SKM-1 (cell line): ENCODE measurements around the gene IL31RA.

Experiments used
- DNase-seq: peaks from one replicate; lab custom pipeline; 2025; ENCODE audit not compliant: unreplicated experiment; lab: John Stamatoyannopoulos, UW

IL31RA gene

GRCh38 chr5:55858104-55858503 is 6.9 kb downstream of the IL31RA start:
- no peak for DNase-seq

- DNase-seq = no peak
Measured at GRCh38 chr5:55860288-55860687, 9.1 kb downstream of the IL31RA start.

- no peak for DNase-seq
Measured at GRCh38 chr5:55860709-55861108, 9.6 kb downstream of the IL31RA start.

GRCh38 chr5:55864606-55865541 is 13.7 kb downstream of the IL31RA start:
- DNase-seq = peak; percentile 77

GRCh38 chr5:55865831-55866230 is 14.7 kb downstream of the IL31RA start:
- no peak for DNase-seq

- DNase-seq = no peak
Measured at GRCh38 chr5:55866485-55866884, 15.3 kb downstream of the IL31RA start.

DNA sequence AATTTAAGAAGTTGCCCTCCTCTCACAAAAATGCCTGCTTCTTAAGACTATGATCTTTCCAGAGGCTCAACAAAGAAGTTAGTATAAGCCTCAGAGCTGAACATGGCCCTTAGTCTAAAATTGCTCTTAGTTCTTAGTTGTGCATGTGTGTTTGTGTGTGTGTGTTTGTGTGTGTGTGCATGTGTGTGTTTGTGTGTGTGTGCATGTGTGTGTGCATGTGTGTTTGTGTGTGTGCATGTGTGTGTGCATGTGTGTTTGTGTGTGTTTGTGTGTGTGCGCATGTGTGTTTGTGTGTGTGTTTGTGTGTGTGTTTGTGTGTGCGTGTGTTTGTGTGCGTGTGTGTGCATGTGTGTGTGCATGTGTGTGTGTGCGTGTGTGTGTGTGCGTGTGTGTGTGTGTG is 15.8 kb downstream of the IL31RA start:
- no peak for DNase-seq

DNA sequence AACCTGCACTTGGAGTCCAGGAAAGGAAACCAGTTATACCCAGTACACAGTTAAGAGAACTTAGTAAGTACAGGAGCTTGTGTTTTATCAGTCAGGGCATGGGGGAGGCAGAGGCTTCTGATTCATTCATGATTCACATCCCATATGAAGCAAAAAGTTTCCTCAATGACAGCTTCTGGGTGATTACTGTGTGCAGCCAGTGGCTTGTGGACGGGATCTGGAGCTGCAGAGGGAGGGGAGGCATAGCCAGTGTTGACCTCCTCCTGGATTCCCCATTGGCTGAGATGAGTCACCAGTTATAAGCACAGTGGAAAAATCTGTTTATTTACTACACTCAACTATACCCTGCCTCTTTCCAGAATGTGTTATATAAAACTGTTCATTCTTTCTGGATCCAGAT is 17.7 kb downstream of the IL31RA start:
- no peak for DNase-seq

DNA sequence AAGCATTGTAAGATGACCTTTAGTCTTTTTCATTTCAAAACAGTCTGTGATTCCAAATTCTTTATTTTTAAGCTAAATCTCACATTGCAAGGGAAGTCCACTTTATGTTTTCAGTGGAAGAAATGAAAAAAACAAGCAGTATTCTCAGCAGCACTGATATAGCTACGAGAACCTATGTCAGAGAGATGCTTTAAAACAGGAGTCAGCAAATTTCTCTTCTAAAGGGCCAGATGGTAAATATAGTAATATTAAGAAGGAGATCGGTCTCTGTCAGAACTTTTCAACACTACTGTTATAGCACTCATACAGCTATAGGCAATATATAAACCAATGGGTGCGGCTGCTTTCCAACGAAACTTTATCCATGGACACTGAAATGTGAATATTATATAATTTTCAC is 18.7 kb downstream of the IL31RA start:
- no peak for DNase-seq

DNA sequence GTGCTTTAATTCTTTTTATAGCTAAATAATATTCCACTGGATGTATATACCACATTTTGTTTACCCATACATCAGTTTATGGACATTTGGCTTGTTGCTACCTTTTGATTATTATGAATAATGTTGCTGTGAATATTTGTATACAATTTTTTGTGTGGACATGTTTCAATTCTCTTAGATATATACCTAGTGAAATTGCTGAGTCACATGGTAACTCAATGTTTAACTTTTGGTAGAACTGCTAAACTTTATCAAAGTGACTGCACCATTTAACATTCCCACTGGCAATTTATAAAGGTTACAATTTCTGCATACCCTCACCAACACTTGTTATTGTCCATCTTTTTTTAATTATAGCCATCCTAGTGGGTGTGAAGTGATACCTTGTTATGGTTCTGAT is 22.1 kb downstream of the IL31RA start:
- no peak for DNase-seq

- DNase-seq = no peak
Measured at GRCh38 chr5:55877655-55878054, 26.5 kb downstream of the IL31RA start.

DNA sequence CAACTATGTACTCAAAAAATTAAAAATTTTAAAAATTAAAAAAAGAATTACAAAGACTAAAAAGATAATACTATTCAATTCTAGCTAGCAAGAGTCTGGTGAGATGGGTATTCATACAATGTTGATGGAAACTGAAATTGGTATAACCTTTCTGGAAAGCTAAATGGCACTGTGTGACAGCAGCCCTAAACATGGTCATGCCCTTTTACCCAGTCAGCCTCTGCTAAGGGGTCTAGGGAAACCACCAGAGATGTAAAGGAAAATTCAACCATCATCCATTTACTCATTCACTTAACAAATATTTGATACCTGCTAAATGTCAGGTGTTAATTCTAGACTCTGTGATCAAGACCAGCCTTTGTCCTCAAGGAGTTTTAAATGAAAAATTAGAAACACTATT is 29.3 kb downstream of the IL31RA start:
- no peak for DNase-seq

DNA sequence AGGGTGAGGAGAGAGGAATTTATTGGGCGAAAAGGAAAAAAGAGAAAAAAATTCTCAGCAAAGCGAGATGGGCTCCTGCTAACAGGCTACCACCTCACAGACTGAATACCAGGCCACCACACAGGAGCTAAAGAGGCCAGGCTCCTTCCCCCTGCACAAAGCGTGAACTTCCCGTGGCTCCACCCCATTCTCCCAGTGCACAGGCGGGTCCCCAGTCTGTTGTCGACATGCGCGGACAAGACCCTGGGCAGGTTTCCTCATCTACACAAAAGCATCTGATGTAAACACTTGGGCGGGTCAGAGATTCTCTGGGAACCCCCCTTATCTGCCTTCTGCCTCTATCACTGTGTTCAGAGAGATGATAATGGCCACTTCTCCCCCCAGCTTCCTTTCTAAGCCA is 34.2 kb downstream of the IL31RA start:
- DNase-seq = no peak

DNA sequence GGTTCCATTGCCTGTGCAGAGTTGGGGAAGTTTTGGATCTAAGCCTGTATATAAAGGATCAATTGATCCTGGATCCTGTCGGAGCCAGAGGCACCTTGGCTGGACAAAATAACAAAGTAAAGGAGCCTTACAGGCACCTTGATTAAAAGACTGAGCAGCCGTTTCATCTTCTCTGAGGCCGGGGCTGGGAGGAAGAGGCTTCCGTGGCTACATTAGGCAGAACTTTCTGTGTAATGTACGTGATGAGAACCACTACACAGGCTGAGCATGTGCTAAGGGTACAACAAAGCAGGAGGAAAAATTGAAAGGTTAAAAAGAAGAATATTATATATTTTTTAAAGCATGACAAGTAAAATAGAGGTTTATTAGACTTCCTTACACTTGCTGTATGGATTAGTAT is 37.0 kb downstream of the IL31RA start:
- DNase-seq = no peak

- no peak for DNase-seq
Measured at GRCh38 chr5:55892479-55892878, 41.3 kb downstream of the IL31RA start.

- no peak for DNase-seq
Measured at GRCh38 chr5:55894135-55894534, 43.0 kb downstream of the IL31RA start.

DNA sequence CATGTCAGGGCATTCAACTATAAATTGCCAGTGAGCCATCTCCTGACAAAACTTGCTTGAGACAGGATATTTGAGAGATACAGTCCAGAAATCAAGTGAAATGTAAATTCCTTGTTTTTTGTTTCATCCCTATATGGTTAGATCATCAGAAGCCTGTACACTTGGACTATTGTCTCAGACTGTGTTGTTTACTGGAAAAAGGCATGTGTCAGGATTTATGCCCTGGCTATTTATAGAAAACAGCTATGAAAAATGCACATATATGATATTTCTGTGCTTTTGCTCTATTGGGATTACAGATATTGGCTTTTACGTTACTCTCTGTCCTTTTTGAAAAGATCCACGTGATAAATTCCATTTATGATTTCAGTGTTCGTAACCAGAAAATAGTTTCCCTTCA is 44.2 kb downstream of the IL31RA start:
- DNase-seq = no peak

- no peak for DNase-seq
Measured at GRCh38 chr5:55896238-55896637, 45.1 kb downstream of the IL31RA start.

- DNase-seq = no peak
Measured at GRCh38 chr5:55896663-55897062, 45.5 kb downstream of the IL31RA start.

DNA sequence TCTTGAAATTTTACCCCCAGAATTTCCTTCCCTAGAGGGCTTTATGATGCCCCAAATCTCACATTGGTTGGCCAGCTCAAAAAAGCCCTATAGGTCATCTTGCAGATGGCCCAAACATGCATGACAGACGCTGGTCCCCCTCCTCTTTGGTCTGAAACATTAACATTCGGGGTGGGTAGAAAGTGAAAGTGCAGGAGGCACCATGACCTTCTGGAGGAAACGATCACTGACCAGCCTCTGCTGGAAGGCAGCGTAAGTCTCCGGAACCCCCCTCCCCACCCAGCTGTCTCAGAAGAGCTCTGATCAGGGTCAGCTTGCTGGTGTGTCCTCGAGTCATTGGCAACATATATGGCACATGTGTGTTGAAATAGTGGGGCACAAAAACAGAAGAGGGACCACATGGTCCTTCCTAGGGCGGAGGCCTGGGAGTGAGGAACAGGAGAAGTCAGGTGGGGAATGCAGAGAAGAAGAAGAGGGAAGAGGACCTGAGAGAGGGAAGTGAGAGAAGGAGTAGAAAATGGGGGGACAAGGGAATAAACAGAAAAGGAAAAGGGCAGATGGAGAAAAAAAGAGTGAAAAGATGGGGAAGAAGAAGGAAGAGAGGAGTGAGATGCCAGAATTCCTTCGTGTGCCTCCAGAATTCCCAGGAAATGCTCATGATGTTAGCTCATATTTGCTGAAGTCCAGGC is 46.2 kb downstream of the IL31RA start:
- DNase-seq = no peak

- no peak for DNase-seq
Measured at GRCh38 chr5:55897905-55898304, 46.7 kb downstream of the IL31RA start.

- DNase-seq = no peak
Measured at GRCh38 chr5:55899344-55899743, 48.2 kb downstream of the IL31RA start.
